Measurements from ENCODE around the gene IFT22. TPM values are rescaled to one million over a fixed set of nuclear protein-coding genes. Genes with fewer than 3 reads are reported as not detected.
"Not testable (repeated sequence)": the region's sequence is repeated elsewhere in the genome, so short reads cannot be mapped to it uniquely, and the experiment has no call there.

The IFT22 gene
- total RNA-seq, 6 experiments from 2014 or later: 25.6 to 30.6 (median 26.6) TPM

- peaks cover 35% of the 10 kb centered on the region for H3K27me3 Mint-ChIP-seq (ENCODE audit: insufficient read depth)
- no peaks in the 10 kb centered on the region for H3K36me3 Mint-ChIP-seq (ENCODE audit: low read depth)
- no peak for TF ChIP-seq CTCF (IDR thresholded peaks at IDR 0.05)
- peaks cover under 1% of the 10 kb centered on the region; the same call in 1 of the 2 replicates for H3K4me1 Mint-ChIP-seq (ENCODE audit: low read depth)
- H3K27ac Mint-ChIP-seq: no peak overlapping the region
- no peak for DNase-seq
- H3K9me3 Mint-ChIP-seq: no peaks in the 10 kb centered on the region
- no peak overlapping the region for H3K4me3 Mint-ChIP-seq
Observed at GRCh38 chr7:101273206-101273605, 48.4 kb downstream of the IFT22 start.

- no peak overlapping the region for H3K27ac Mint-ChIP-seq
- TF ChIP-seq CTCF (IDR thresholded peaks at IDR 0.05): no peak
Observed at GRCh38 chr7:101271021-101271420, 50.6 kb downstream of the IFT22 start.

DNA sequence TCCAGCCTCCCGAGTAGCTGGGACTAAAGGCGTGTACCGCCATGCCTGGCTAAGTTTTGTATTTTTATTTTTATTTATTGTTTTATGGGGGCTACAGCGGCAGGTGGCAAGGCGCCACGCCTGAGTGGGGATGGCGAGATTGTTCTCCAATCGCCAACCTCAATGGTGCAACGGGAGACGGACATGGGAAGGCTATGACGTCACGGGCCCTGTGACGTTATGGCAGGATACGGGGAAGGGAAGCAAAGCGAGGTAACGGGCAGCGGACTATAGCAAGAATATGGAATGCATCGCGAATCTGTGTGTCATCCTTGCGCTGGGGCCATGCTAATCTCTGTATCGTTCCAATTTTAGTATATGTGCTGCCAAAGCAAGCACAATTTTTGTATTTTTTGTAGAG is 51.9 kb downstream of the IFT22 start:
- DNase-seq: no peak
- no peak for TF ChIP-seq CTCF (IDR thresholded peaks at IDR 0.05)
- Mint-ChIP-seq H3K4me3 (no peak overlapping the region), H3K4me1 (ENCODE audit: low read depth) (no peaks in the 10 kb centered on the region), H3K27ac (no peak overlapping the region), H3K27me3 (ENCODE audit: insufficient read depth) (peaks cover 17% of the 10 kb centered on the region), H3K36me3 (ENCODE audit: low read depth) (no peaks in the 10 kb centered on the region), H3K9me3 (no peaks in the 10 kb centered on the region)

More at GRCh38 chr7:101271021-101271420, 50.6 kb downstream of the IFT22 start:
- no peak for DNase-seq
- H3K27me3 Mint-ChIP-seq (ENCODE audit: insufficient read depth): peaks cover 23% of the 10 kb centered on the region
- no peaks in the 10 kb centered on the region for H3K4me1 Mint-ChIP-seq (ENCODE audit: low read depth)
- H3K36me3 Mint-ChIP-seq (ENCODE audit: low read depth): no peaks in the 10 kb centered on the region
- no peak overlapping the region for H3K4me3 Mint-ChIP-seq
- H3K9me3 Mint-ChIP-seq: no peaks in the 10 kb centered on the region

GRCh38 chr7:101265622-101266516 is 55.7 kb downstream of the IFT22 start:
- no peak for TF ChIP-seq CTCF (IDR thresholded peaks at IDR 0.05)
- no peaks in the 10 kb centered on the region for H3K9me3 Mint-ChIP-seq
- peaks cover 16% of the 10 kb centered on the region for H3K27me3 Mint-ChIP-seq (ENCODE audit: insufficient read depth)

GRCh38 chr7:101264102-101264706 is 57.4 kb downstream of the IFT22 start:
- not testable (repeated sequence) for DNase-seq; H3K9me3 Mint-ChIP-seq; H3K4me1 Mint-ChIP-seq (ENCODE audit: low read depth); H3K4me3 Mint-ChIP-seq; H3K36me3 Mint-ChIP-seq (ENCODE audit: low read depth); H3K27ac Mint-ChIP-seq
- peaks cover 15% of the 10 kb centered on the region for H3K27me3 Mint-ChIP-seq (ENCODE audit: insufficient read depth)

More at GRCh38 chr7:101265622-101266516, 55.7 kb downstream of the IFT22 start:
- 0 out of 2 replicates have a peak, but pooled peaks cover 6% of the 10 kb centered on the region for H3K4me1 Mint-ChIP-seq (ENCODE audit: low read depth)
- no peaks in the 10 kb centered on the region for H3K36me3 Mint-ChIP-seq (ENCODE audit: low read depth)
- H3K27ac Mint-ChIP-seq: no peak overlapping the region
- DNase-seq: no peak
- H3K4me3 Mint-ChIP-seq: no peak overlapping the region

Other genes starting within 250 kb of the IFT22 start
- 10 to 100 TPM; 17.8 to 20.6 (median 19.4) TPM for gene TRIM56, start 236.3 kb downstream of the IFT22 start, total RNA-seq (2021; fragmentation: NEBNext Ultra II Directional; extraction: Animal tissue kit (Norgen Biotek cat#: 25700))
- gene SERPINE1, start 194.7 kb downstream of the IFT22 start, total RNA-seq (2021; fragmentation: NEBNext Ultra II Directional; extraction: Animal tissue kit (Norgen Biotek cat#: 25700)): 1,000 to 10,000 TPM in 4 of 6 experiments, 100 to 1,000 TPM in 2; 906 to 2,092 (median 1,052) TPM
- 100 to 1,000 TPM; 154 to 176 (median 166) TPM for gene AP1S1, start 167.3 kb downstream of the IFT22 start, total RNA-seq (2021; fragmentation: NEBNext Ultra II Directional; extraction: Animal tissue kit (Norgen Biotek cat#: 25700))
- under 1 TPM; 0.19 to 0.78 (median 0.35) TPM for gene VGF, start 156.2 kb downstream of the IFT22 start, total RNA-seq (2021; fragmentation: NEBNext Ultra II Directional; extraction: Animal tissue kit (Norgen Biotek cat#: 25700))
- not detected for gene NAT16, start 141.5 kb downstream of the IFT22 start, total RNA-seq (2021; fragmentation: NEBNext Ultra II Directional; extraction: Animal tissue kit (Norgen Biotek cat#: 25700))
- gene MOGAT3, start 120.8 kb downstream of the IFT22 start, total RNA-seq (2021; fragmentation: NEBNext Ultra II Directional; extraction: Animal tissue kit (Norgen Biotek cat#: 25700)): not detected
- 100 to 1,000 TPM; 128 to 179 (median 140) TPM for gene PLOD3, start 104.2 kb downstream of the IFT22 start, total RNA-seq (2021; fragmentation: NEBNext Ultra II Directional; extraction: Animal tissue kit (Norgen Biotek cat#: 25700))
- 100 to 1,000 TPM in 2 of 6 experiments, 10 to 100 TPM in 4; 88.9 to 113 (median 94.0) TPM for gene ZNHIT1, start 103.6 kb downstream of the IFT22 start, total RNA-seq (2021; fragmentation: NEBNext Ultra II Directional; extraction: Animal tissue kit (Norgen Biotek cat#: 25700))
- 1 to 10 TPM; 2.0 to 3.5 (median 2.9) TPM for gene CLDN15, start 84.0 kb downstream of the IFT22 start, total RNA-seq (2021; fragmentation: NEBNext Ultra II Directional; extraction: Animal tissue kit (Norgen Biotek cat#: 25700))
- 100 to 1,000 TPM; 160 to 220 (median 192) TPM for gene FIS1, start 76.7 kb downstream of the IFT22 start, total RNA-seq (2021; fragmentation: NEBNext Ultra II Directional; extraction: Animal tissue kit (Norgen Biotek cat#: 25700))
- gene COL26A1, start 41.1 kb upstream of the IFT22 start, total RNA-seq (2021; fragmentation: NEBNext Ultra II Directional; extraction: Animal tissue kit (Norgen Biotek cat#: 25700)): not detected